GM18526 (cell line): Measurements from ENCODE around the gene TMEM164.

Experiments
- POLR2A ChIP-seq: IDR thresholded peaks from 3 replicates; pipeline ENCODE4 v1.6.1; 2011; ENCODE audit not compliant: insufficient read length; ENCODE audit errors: extremely low read depth

TMEM164 gene

GRCh38 chrX:110000847-110001713 is 1.8 kb upstream of the TMEM164 start:
- no peak for TF ChIP-seq POLR2A

GRCh38 chrX:110001740-110002299 is 1.1 kb upstream of the TMEM164 start:
- no peak for TF ChIP-seq POLR2A

- TF ChIP-seq POLR2A = no peak
These were observed 548 bp downstream of the TMEM164 start for GRCh38 chrX:110003167-110004156.

GRCh38 chrX:110004215-110004614 is 1.3 kb downstream of the TMEM164 start:
- no peak for TF ChIP-seq POLR2A

- TF ChIP-seq POLR2A = no peak
These were observed 1.9 kb downstream of the TMEM164 start for GRCh38 chrX:110004731-110005369.

- no peak for TF ChIP-seq POLR2A
These were observed 3.2 kb downstream of the TMEM164 start for GRCh38 chrX:110006161-110006560.

- TF ChIP-seq POLR2A = no peak
These were observed 4.0 kb downstream of the TMEM164 start for GRCh38 chrX:110006821-110007375.

- no peak for TF ChIP-seq POLR2A
These were observed 5.2 kb downstream of the TMEM164 start for GRCh38 chrX:110008011-110008635.

- TF ChIP-seq POLR2A = no peak
These were observed 10.0 kb downstream of the TMEM164 start for GRCh38 chrX:110012818-110013485.

- TF ChIP-seq POLR2A = no peak
These were observed 11.1 kb downstream of the TMEM164 start for GRCh38 chrX:110013968-110014367.

GRCh38 chrX:110015032-110015431 is 12.1 kb downstream of the TMEM164 start:
- no peak for TF ChIP-seq POLR2A

GRCh38 chrX:110015915-110016314 is 13.0 kb downstream of the TMEM164 start:
- TF ChIP-seq POLR2A = no peak

GRCh38 chrX:110020536-110020935 is 17.6 kb downstream of the TMEM164 start:
- TF ChIP-seq POLR2A = no peak
